Activated naive CD8-positive, alpha-beta T cell (primary cell): ENCODE data around the gene NOPCHAP1.
A peak's percentile ranks its signal among the peaks of the same experiment; 100 is the strongest.

ENCODE experiments used
- H3K27ac Mint-ChIP-seq: one replicate; pipeline ENCODE4 v1.8.0; 2021; ENCODE audit warnings: mixed read lengths
- H3K27me3 Mint-ChIP-seq: one replicate; pipeline ENCODE4 v1.8.0; 2021; ENCODE audit warnings: mixed read lengths
- H3K36me3 Mint-ChIP-seq: one replicate; pipeline ENCODE4 v1.8.0; 2021; ENCODE audit warnings: mixed read lengths
- H3K4me1 Mint-ChIP-seq: one replicate; pipeline ENCODE4 v1.8.0; 2021; ENCODE audit warnings: low read depth, mixed read lengths
- H3K4me3 Mint-ChIP-seq: one replicate; pipeline ENCODE4 v1.8.0; 2021; ENCODE audit warnings: mild to moderate bottlenecking, mixed read lengths
- H3K9me3 Mint-ChIP-seq: one replicate; pipeline ENCODE4 v1.8.0; 2021; ENCODE audit warnings: low read depth, mixed read lengths

NOPCHAP1 gene

GRCh38 chr12:104958001-104958804 is 27.9 kb upstream of the NOPCHAP1 start, which contains the start of gene SLC41A2:
Gene SLC41A2 (minus strand): TSS chr12:104958290. CDS start chr12:104928527, 29,763 bp downstream.
- Mint-ChIP-seq H3K9me3 (no peaks in the 10 kb centered on the region), H3K27ac (peak within 1 kb of the TSS; percentile 95), H3K4me3 (peak within 1 kb of the TSS; percentile 94), H3K36me3 (no peaks in the 10 kb centered on the region), H3K27me3 (peaks cover under 1% of the 10 kb centered on the region), H3K4me1 (peaks cover 29% of the 10 kb centered on the region)

DNA sequence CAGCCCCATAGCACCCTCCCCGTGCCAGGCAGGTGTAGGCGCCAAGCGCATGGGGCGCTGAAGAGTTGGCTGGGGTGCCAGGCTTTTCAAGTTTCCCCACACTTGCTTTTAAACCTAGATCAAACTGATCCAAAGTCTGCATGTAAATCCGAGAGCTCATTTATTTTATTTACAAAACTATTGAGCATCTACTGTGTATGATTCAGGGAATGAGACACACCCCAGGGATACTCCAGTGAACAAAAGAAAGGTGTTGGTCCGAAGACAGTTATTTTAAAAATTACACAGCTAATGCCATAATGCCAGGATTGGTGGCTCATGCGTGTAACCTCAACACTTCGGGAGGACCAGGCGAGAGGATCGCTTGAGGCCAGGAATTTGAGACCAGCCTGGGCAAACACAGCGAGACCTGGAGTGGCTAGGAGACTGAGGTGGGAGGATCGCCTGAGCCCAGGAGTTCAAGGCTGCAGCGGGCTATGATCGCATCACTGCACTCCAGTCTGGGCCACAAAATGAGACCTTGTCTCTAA is 27.2 kb upstream of the NOPCHAP1 start:
- Mint-ChIP-seq H3K27me3 (peaks cover 4% of the 10 kb centered on the region), H3K27ac (peak overlapping the region; percentile 95), H3K9me3 (no peaks in the 10 kb centered on the region), H3K4me1 (peaks cover 29% of the 10 kb centered on the region), H3K4me3 (peak overlapping the region; percentile 94), H3K36me3 (no peaks in the 10 kb centered on the region)

- peak overlapping the region; percentile 94 for H3K4me3 Mint-ChIP-seq
- H3K27ac Mint-ChIP-seq: no peak overlapping the region
- H3K27me3 Mint-ChIP-seq: peaks cover 6% of the 10 kb centered on the region
- no peaks in the 10 kb centered on the region for H3K36me3 Mint-ChIP-seq
- peaks cover 29% of the 10 kb centered on the region for H3K4me1 Mint-ChIP-seq
- H3K9me3 Mint-ChIP-seq: no peaks in the 10 kb centered on the region
These were observed 26.7 kb upstream of the NOPCHAP1 start for GRCh38 chr12:104959335-104959841.

- no peaks in the 10 kb centered on the region for H3K9me3 Mint-ChIP-seq
- peaks cover 29% of the 10 kb centered on the region for H3K4me1 Mint-ChIP-seq
- H3K4me3 Mint-ChIP-seq: no peak overlapping the region
- no peaks in the 10 kb centered on the region for H3K36me3 Mint-ChIP-seq
- H3K27ac Mint-ChIP-seq: no peak overlapping the region
- H3K27me3 Mint-ChIP-seq: peaks cover 7% of the 10 kb centered on the region
These were observed 25.7 kb upstream of the NOPCHAP1 start for GRCh38 chr12:104960464-104960863.

- no peaks in the 10 kb centered on the region for H3K36me3 Mint-ChIP-seq
- peaks cover 15% of the 10 kb centered on the region for H3K4me1 Mint-ChIP-seq
- H3K4me3 Mint-ChIP-seq: no peak overlapping the region
- H3K9me3 Mint-ChIP-seq: no peaks in the 10 kb centered on the region
- H3K27me3 Mint-ChIP-seq: peaks cover 11% of the 10 kb centered on the region
- no peak overlapping the region for H3K27ac Mint-ChIP-seq
These were observed 22.4 kb upstream of the NOPCHAP1 start for GRCh38 chr12:104963757-104964156.

DNA sequence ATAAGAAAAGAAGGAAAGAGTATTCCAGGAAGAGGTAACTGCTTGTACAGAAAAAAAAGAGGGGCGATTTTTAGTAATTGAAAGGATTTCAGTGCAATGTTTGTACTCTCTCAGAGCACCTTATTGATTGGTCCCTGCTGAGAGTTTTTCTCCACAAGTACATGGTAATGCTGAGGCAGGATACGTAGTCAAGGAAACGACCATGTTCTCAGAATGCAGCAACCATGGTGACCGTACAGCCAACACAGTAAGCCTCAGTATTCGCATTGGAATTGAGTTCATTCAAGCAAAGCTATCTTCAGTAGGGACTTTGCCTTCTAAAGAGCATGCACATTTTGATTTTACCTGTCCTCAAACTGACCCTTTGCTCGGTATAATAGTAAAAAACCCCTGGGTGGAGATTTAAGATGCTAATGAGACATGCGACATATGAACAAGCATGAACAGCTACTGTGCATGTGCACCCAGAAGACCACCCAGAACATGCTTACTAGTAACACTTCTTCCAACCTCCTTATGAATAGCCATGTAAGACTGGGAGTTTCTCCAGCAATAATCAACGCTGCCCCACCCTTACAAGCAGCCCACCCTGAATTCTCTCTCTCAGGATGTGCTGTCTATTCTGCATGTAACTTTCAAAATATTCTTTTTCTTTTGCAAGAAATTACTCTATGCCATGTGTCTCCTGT is 21.8 kb upstream of the NOPCHAP1 start:
- H3K36me3 Mint-ChIP-seq: no peaks in the 10 kb centered on the region
- no peaks in the 10 kb centered on the region for H3K9me3 Mint-ChIP-seq
- H3K27me3 Mint-ChIP-seq: peaks cover 11% of the 10 kb centered on the region
- no peak overlapping the region for H3K27ac Mint-ChIP-seq
- no peak overlapping the region for H3K4me3 Mint-ChIP-seq
- peaks cover 10% of the 10 kb centered on the region for H3K4me1 Mint-ChIP-seq

GRCh38 chr12:104964856-104965205 is 21.3 kb upstream of the NOPCHAP1 start:
- no peak overlapping the region for H3K4me3 Mint-ChIP-seq
- H3K36me3 Mint-ChIP-seq: no peaks in the 10 kb centered on the region
- H3K27ac Mint-ChIP-seq: no peak overlapping the region
- H3K4me1 Mint-ChIP-seq: peaks cover 5% of the 10 kb centered on the region
- no peaks in the 10 kb centered on the region for H3K9me3 Mint-ChIP-seq
- peaks cover 11% of the 10 kb centered on the region for H3K27me3 Mint-ChIP-seq

GRCh38 chr12:104966677-104967076 is 19.4 kb upstream of the NOPCHAP1 start:
- no peaks in the 10 kb centered on the region for H3K36me3 Mint-ChIP-seq
- no peak overlapping the region for H3K4me3 Mint-ChIP-seq
- H3K27me3 Mint-ChIP-seq: peaks cover 11% of the 10 kb centered on the region
- no peak overlapping the region for H3K27ac Mint-ChIP-seq
- H3K4me1 Mint-ChIP-seq: no peaks in the 10 kb centered on the region
- no peaks in the 10 kb centered on the region for H3K9me3 Mint-ChIP-seq

DNA sequence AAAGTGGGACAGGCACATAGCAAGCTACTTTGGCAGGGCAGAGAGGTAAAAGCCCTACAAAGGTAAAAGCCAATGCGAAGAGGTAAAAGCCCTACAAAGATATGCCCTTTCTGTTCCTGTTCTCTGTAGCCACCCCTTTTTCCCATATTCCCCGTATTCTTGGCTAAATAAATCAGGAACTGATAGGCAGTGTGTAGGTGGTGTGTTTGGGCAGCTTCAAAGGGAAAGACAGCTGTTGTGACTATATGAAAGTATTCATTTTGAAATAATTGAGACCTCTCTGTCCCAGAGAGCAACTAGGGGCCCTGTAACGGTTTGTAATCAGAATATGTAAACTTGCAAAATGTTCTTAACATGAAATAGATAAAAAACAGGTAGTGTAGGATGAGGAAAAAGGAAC is 16.8 kb upstream of the NOPCHAP1 start:
- H3K4me1 Mint-ChIP-seq: no peaks in the 10 kb centered on the region
- H3K27ac Mint-ChIP-seq: no peak overlapping the region

DNA sequence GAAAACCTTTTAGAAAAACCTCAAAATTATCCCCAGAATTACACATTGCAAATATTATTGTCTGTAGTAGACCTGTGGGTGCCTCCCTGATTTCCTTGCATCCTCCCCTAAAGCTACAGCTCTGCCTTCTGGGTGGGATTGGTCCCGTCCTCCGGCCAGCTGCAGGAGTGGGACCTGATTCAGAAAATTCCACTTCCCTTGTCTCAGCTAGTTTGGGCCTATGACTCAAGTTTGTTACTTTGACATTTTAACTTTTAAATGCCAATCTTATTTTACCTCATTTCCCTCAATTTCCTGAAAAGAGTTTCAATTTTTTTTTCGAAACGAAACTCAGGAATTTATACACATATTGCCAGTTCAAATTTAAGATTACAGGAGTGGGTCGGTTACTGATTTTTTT is 14.8 kb upstream of the NOPCHAP1 start:
- Mint-ChIP-seq H3K9me3 (no peaks in the 10 kb centered on the region), H3K4me3 (no peak overlapping the region), H3K27me3 (no peaks in the 10 kb centered on the region), H3K36me3 (no peaks in the 10 kb centered on the region), H3K4me1 (no peaks in the 10 kb centered on the region), H3K27ac (no peak overlapping the region)

More for the DNA sequence above, 16.8 kb upstream of the NOPCHAP1 start:
- peaks cover 5% of the 10 kb centered on the region for H3K27me3 Mint-ChIP-seq
- no peak overlapping the region for H3K4me3 Mint-ChIP-seq
- H3K36me3 Mint-ChIP-seq: no peaks in the 10 kb centered on the region
- no peaks in the 10 kb centered on the region for H3K9me3 Mint-ChIP-seq

GRCh38 chr12:104973250-104973649 is 12.9 kb upstream of the NOPCHAP1 start:
- no peaks in the 10 kb centered on the region for H3K9me3 Mint-ChIP-seq
- no peaks in the 10 kb centered on the region for H3K27me3 Mint-ChIP-seq
- no peak overlapping the region for H3K27ac Mint-ChIP-seq
- H3K36me3 Mint-ChIP-seq: peaks cover 2% of the 10 kb centered on the region
- no peak overlapping the region for H3K4me3 Mint-ChIP-seq
- no peaks in the 10 kb centered on the region for H3K4me1 Mint-ChIP-seq

DNA sequence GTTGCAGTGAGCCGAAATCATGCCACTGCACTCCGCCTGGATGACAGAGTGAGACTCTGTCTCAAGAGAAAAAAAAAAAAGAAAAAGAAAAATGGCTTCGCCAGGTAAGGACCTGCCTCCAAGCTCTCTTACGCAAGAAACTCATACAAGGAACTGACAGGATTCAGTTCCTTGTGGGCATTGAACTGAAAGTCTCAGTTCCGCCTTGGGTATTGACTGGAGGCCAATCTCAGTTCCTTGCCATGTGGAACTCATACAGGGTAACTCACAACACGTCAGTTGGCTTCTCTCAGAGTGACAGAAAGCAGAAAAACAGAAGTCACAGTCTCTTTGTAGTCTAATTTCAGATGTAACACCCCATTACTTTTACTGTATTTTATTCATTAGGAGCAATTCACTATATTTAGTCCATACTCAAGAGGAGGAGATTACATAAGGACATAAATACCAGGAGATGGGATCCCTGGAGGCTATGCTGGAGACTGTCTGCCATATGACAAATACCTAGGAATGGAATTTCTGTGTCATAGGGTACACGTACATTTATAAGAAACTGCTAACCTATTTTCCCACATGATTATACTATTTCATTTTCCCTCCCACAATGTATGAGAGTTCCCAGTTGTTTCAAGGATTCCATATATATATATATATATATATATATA is 11.4 kb upstream of the NOPCHAP1 start:
- Mint-ChIP-seq H3K4me3 (no peak overlapping the region), H3K27ac (no peak overlapping the region), H3K27me3 (no peaks in the 10 kb centered on the region), H3K9me3 (no peaks in the 10 kb centered on the region), H3K4me1 (no peaks in the 10 kb centered on the region), H3K36me3 (peaks cover 2% of the 10 kb centered on the region)

DNA sequence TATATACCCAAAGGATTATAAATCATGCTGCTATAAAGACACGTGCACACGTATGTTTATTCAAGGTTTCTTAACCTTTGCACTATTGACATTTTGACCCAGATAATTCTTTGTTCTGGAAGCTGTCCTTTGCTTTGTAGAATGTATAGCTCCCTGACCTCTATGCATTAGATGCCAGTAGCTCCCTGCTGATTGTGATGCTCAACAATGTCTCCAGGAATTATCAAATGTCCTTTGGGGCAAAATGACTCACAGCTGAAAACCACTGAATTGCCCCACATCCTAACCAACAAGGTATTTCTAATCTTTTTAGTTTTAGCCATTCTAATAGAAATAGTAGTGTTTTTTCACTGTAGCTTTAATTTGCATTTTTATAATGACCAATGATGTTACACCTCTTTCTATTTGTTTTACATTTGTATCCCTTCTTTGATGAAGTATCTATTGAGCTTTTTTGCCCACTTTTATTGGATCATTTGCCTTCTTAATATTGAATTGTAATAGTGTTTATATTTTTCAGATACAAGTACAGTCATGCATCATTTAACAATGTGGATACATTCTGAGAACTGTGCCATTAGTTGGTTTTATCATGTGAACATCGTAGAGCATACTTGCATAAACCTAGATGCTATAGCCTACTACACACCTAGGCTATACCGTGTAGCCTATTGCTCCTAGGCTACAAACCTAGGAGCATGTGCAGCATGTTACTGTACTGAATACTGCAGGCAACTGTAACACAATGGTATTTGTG is 10.4 kb upstream of the NOPCHAP1 start:
- no peaks in the 10 kb centered on the region for H3K9me3 Mint-ChIP-seq
- peaks cover 2% of the 10 kb centered on the region for H3K36me3 Mint-ChIP-seq
- H3K27me3 Mint-ChIP-seq: no peaks in the 10 kb centered on the region
- H3K4me3 Mint-ChIP-seq: no peak overlapping the region
- no peaks in the 10 kb centered on the region for H3K4me1 Mint-ChIP-seq
- no peak overlapping the region for H3K27ac Mint-ChIP-seq

DNA sequence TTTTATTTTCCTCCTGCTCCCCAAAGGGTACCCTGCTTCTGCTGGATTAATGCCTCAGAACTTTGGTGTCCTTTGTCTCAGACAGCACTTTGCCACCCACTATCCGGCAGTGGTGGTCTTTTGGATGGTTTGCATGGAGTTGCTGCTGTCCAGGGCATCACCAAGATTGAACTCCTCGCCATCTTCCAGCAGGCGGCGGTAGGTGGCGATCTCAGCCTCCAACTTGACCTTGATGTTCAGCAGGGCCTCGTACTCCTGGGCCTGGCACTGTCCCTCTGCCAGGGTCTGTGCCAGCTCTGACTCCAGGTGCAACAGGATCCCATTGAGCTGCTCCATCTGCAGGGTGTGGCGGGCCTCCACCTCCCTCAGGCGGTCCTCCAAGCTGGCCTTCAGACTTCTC is 9.4 kb upstream of the NOPCHAP1 start:
- Mint-ChIP-seq H3K36me3 (peaks cover 2% of the 10 kb centered on the region), H3K27me3 (no peaks in the 10 kb centered on the region), H3K27ac (no peak overlapping the region), H3K9me3 (no peaks in the 10 kb centered on the region), H3K4me1 (no peaks in the 10 kb centered on the region), H3K4me3 (no peak overlapping the region)
